NCI-H2227 treated with DMSO at 0.1 percent for 48 hours (cell line): Measurements from ENCODE around the gene CUL2.
"Not testable (repeated sequence)": the region's sequence is repeated elsewhere in the genome, so short reads cannot be mapped to it uniquely, and the experiment has no call there.

Experiments
- DNase-seq: peaks from one replicate; lab custom pipeline; 2025; lab: John Stamatoyannopoulos, UW

CUL2 gene

DNA sequence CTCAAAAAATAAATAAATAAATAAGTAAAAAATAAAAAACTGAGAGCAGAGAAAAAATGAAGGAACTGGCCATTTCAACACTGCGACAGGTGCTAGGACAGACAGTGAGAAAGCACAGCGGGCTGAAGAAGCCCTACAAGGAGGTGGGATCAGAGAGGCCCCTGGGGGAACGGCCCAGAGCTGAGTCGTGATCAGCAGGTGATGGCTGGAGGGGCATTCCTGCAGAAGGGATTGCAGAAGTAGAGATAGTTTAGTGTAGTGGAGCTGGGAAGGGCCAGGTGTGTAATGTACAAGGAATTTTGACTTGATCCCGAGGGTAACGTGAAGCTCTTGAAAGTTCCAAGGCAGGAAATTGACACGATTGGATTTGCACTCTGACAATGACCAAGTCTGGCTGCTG, 112.1 kb downstream of the CUL2 start:
- no peak for DNase-seq

DNA sequence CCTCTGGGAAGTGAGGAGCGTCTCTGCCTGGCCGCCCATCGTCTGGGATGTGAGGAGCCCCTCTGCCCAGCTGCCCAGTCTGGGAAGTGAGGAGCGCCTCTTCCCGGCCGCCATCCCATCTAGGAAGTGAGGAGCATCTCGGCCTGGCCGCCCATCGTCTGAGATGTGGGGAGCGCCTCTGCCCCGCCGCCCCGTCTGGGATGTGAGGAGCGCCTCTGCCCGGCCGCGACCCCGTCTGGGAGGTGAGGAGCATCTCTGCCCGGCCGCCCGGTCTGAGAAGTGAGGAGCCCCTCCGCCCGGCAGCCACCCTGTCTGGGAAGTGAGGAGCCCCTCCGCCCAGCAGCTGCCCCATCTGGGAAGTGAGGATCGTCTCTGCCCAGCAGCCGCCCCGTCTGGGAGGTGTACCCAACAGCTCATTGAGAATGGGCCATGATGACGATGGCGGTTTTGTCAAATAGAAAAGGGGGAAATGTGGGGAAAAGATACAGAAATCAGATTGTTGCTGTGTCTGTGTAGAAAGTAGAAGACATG, 113.7 kb downstream of the CUL2 start:
- not testable (repeated sequence) for DNase-seq

DNA sequence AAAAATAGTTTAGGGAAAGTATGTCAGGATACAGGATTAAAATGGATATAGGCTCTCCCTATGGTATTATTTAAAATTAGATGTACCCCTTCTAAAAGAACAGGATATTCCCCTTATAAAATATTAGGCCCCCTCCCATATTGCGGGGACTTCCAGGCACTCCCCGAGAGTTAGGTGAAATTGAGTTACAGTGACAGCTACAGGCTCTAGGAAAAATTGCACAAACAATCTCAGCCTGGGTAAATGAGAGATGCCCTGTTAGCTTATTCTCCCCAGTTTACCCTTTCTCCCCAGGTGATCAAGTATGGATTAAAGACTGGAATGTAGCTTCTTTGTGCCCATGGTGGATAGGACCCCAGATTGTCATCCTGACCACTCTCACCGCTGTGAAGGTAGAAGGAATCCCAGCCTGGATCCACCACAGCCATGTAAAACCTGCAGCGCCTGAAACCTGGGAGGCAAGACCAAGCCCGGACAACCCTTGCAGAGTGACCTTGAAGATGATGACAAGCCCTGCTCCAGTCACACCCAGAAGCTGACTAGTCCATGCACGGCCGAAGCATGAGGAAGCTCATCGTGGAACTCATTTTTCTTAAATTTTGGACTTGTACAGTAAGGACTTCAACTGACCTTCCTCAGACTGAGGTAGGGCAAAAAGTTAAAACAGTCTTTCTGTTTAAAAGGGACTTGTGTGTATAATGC, 115.6 kb downstream of the CUL2 start:
- not testable (repeated sequence) for DNase-seq

DNA sequence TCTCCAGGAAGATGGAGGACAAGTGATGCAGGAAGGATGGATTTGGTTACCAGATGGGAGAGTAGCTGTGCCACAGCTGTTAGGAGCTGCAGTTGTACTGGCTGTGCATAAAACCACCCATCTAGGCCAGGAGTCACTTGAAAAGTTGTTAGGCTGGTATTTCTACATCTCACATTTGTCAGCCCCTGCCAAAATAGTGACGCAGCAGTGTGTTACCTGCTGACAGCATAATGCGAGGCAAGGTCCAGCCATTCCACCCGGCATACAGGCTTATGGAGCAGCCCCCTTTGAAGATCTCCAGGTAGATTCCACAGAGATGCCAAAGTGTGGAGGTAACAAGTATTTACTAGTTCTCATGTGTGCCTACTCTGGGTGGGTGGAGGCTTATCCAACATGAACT, 116.4 kb downstream of the CUL2 start:
- DNase-seq: not testable (repeated sequence)

DNA sequence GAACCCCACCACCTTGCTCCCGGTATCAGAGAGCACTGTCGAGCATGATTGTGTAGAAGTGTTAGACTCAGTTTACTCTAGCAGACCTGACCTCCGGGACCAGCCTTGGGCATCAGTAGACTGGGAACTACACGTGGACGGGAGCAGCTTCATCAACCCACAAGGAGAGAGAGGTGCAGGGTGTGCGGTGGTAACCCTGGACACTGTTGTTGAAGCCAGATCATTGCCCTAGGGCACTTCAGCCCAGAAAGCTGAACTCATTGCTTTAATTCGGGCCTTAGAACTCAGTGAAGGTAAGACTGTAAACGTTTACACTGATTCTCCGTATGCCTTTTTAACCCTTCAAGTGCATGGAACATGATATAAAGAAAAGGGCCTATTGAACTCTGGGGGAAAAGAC, 117.0 kb downstream of the CUL2 start:
- not testable (repeated sequence) for DNase-seq

DNA sequence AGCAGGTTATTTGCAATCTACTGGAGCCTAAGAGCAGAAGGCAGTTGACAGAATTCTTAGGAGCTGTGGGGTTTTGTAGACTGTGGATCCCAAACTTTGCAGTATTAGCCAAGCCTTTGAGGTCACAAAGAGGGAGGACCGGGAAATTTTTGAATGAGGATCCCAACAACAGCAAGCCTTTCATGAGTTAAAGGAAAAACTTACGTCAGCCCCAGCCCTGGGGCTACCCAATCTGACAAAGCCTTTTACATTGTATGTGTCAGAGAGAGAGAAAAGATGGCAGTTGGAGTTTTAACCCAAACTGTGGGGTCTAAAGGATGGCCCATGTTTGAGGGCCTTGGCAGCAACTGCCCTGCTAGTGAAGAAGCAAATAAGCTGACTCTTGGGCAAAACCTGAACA, 117.5 kb downstream of the CUL2 start:
- not testable (repeated sequence) for DNase-seq

DNA sequence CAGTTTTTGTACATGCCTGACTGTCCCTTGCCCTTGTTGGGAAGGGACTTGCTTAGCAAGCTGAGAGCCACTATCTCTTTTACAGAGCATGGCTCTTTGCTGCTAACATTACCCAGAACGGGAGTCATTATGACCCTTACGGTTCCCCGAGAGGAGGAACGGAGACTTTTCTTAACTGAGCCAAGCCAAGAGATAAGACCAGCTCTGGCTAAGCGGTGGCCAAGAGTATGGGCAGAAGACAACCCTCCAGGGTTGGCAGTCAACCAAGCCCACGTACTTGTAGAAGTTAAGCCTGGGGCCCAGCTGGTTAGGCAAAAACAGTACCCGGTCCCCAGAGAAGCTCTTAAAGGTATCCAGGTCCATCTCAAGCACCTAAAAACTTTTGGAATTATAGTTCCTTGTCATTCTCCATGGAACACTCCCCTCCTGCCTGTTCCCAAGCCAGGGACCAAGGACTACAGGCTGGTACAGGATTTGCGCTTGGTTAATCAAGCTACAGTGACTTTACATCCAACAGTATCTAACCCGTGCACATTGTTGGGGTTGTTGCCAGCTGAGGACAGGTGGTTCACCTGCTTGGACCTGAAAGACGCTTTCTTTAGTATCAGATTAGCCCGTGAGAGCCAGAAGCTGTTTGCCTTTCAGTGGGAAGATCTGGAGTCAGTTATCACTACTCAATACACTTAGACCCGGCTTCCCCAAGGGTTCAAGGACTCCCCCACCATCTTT, 118.4 kb downstream of the CUL2 start:
- not testable (repeated sequence) for DNase-seq

DNA sequence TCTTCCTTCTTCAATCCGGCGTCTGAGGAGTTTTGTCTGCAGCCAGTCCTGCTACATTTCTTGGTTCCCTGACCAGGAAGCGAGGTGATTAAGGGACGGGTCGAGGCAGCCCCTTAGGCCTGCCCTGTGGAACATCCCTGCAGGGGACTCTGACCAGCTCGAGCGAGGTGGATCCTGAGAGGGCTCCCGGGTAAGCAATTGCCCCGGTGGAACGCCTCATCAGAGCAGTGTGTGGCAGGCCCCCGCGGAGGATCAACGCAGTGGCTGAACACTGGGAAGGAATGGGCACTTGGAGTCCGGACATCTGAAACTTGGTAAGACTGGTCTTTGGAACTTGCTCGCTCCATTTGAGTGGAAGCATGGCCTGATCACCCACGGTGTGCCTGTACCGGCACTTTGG, 121.0 kb downstream of the CUL2 start:
- no peak for DNase-seq

DNA sequence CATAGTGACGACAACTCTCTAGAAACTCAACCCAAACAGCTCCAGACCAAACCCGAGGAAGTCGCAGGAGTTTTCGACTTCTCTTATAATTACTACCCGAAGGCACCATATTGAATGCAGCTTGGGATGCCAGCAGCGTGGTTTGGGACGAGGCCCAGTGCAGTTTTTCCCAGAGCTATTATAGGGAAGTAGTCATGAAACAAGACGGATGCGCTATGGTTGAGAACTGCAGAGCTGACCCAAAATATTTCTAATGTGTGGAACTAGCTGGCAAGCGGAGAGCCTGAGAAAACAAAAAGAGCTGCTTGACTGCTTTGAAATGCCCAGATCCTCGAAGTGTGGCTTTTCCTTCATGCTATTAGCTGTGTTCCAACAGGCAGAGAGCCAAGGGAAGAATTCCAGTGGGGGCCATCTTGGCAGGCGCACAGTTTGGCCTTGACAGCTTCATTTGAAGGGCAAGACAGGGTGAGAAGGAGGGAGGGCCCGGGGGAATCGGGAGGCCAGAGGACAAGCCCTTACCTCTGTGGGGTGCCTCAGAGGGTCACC, 122.7 kb downstream of the CUL2 start:
- no peak for DNase-seq

DNA sequence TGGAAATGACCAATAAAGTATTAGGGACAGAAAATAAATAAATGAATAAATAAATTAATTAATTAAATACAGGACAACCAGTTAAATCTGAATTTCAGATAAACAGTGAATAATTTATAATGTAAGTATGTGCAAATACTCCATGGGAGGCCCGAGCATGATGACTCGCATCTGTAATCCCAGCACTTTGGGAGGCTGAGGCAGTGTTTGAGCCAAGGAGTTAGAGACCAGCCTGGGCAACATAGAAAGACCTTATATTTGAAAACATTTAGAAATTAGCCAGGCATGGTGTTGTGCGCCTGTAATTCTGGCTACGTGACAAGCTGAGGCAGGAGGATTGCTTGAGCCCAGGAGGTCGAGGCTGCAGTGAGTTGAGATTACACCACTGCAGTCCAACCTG, 123.7 kb downstream of the CUL2 start:
- DNase-seq: no peak

DNA sequence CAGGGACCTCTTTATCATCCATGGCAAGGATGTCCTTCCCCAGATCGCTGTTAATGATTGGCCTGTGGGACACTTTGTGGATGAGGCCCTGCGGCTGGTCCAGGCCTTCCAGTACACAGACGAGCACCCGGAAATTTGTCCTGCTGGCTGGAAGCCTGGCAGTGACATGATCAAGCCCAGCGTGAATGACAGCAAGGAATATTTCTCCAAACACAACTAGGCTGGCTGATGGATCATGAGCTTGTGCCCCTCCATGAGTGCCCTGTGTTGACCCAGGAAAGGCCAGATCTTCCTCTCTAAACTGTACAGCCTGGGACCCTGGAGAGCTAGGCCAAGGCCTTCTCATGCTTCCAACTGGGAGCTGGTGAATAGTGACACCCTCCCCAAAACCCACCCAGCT, 124.1 kb downstream of the CUL2 start:
- DNase-seq: no peak

DNA sequence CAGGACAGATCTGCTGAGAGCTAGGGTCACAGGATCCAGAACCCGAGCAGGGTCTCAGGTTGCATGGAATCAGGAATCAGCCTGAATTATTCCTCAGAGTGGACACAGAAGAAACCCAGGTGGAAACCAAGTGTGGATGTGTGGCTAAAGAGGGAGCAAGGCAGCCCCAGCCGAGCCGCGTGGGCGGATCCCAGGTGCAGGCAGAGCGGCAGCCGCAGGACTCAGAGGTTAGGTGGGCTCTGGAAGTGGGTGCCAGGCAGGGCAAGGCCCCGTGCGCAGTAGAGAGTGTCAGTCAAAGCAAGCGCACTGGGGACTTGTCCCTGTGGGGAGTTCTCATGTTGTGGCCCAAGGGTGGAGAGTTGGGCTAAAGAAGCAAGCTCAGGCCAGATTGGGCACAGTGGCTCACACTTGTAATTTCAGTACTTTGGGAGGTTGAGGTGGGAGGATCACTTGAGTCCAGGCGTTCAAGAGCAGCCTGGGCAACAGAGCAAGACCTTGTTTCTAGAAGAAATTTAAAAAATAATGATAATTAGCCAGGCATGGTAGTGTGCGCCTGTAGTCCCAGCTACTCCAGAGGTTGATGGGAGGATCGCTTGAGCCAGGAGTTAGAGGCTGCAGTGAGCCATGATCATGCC, 125.9 kb downstream of the CUL2 start:
- no peak for DNase-seq

DNA sequence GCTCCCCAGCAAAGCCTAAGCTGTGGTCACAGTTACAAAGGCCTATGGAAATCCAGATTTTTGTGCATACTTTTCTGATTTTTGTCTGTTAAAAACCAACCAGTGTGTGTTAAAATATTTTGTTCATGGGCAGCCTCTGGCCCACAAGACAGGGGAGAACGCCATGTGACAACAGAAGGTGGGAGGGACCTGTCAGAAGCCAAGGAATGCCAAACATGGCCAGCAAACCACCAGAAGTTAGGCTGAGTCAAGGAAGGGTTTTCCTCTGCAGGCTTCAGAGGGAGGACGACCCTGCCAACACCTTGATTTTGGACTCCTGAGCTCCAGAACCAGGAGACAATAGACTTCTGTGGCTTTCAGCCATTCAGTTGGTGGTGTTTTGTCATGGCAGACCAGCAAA, 127.3 kb downstream of the CUL2 start:
- no peak for DNase-seq

DNA sequence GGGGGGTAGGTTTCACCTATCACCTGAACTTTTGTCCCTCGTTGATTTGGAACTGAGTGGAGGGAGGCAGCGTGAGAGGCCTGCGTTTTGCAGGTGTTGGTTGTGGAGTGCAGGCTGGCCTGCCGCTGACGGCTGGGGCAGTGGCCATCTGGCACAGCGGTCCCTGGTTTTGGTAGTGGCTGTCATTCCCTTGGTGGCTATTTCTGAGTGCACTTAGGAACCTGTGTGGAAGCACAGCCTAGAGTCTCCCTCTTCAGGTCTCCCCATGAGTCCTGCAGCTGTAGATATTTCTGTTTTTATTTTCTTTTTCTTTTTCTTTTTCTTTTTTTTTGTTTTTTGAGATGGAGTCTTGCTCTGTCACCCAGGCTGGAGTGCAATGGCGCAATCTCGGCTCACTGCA, 129.2 kb downstream of the CUL2 start:
- no peak for DNase-seq

DNA sequence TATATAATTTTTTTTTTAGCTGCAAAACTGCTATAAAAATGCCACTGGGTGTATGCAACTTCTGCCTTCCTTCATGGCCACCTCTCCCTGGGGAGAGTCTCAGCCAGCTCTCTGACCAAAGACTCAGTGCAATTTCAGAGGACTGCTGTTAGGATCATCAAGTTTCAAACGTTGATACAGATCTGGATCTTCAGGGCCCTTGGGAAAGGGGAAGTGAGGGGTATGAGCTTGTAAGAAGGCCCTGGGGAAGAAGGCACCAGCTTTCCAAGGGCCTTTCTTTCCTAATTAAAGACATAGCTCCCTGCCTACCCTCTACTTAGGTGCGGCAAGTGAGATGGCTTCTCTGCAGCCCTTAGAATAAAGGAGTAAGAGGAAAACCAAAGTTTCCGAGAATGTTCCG, 130.4 kb downstream of the CUL2 start:
- DNase-seq: no peak

DNA sequence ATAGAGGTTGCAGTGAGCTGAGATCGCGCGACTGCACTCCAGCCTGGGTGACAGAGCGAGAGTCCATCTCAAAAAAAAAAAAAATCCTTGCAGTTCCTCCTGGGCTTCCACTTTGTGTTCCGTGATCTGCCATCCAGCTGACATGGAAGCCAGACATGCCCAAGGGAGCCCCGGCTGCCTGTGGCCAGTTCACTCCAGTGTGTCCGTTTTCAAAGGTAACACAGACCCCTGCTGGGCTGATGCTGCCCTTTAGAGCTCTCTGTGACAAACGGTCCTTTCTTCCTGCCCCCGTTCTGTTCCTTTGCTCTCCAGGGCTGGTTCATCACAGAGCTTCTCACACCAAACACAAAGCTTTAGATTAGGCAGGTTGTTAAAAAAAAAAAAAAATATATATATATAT, 130.8 kb downstream of the CUL2 start:
- DNase-seq: no peak
